T-helper 1 cell treated with Interleukin-12 subunit alpha and Interleukin-12 subunit beta and Interleukin-4 antibody, amounts not matched to agents 30 ng/mL and 1 ng/mL, for 36 hours (primary cell): Measurements from ENCODE around the gene TTC39B. TPM values are rescaled to one million over a fixed set of nuclear protein-coding genes. Genes with fewer than 3 reads are reported as not detected.
"Not testable (repeated sequence)": the region's sequence is repeated elsewhere in the genome, so short reads cannot be mapped to it uniquely, and the experiment has no call there.

Experiments
- intact Hi-C: fragments of 100-400 bp; cut with micrococcal nuclease; formaldehyde crosslinking; loops from one replicate; pipeline ENCODE4 v1.15.1; 2024
- total RNA-seq: library from RNA; stranded (reverse); gene quantifications from 2 replicates; pipeline ENCODE4 v1.2.3, GENCODE V29; 2022

TTC39B gene
- total RNA-seq, 1 donor from 2014 or later, result 32.1 TPM

DNA sequence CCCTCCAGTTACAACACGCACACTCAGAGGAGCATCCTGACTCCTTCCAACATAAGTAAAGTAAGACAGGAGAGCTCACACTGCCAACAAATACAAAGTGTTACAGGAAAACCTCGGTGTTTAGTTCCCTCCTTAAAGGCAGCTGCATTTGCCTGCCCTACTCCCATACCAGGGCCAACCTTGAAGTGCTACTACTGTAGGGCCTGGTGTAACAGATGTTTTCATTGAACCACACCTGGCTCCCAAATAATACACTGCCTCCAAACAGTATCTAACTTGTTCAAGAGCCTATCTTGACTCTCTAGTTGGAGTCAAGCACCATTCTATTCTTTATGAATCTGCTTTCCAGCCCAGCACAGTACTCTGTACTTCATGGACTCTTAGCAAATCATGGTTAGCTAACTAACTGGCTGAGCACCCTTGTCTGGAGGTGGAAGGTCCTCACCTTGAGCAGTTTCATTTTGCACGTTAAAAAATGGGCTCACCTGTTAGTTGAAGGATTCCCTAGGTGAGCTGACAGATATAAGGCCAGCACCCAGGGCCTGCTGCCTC is 34.6 kb downstream of the TTC39B start:
- intact Hi-C loops, result no loop called here

DNA sequence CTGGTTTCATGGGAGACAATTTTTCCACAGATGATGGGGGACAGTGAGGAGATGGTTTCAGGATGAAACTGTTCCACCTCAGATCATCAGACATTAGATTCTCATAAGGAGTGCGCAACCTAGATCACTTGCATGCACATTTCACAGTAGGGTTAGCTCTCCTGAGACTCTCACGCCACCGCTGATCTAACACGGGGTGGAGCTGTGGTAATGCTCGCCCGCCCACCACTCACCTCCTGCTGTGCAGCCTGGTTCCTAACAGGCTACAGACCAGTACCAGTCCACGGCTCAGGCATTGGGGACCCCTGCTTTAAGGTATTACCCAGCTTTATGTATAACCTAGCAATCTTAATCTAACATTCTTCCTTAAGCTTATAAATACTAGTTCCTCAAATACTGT is 35.6 kb downstream of the TTC39B start:
- intact Hi-C loops, result no loop called here

DNA sequence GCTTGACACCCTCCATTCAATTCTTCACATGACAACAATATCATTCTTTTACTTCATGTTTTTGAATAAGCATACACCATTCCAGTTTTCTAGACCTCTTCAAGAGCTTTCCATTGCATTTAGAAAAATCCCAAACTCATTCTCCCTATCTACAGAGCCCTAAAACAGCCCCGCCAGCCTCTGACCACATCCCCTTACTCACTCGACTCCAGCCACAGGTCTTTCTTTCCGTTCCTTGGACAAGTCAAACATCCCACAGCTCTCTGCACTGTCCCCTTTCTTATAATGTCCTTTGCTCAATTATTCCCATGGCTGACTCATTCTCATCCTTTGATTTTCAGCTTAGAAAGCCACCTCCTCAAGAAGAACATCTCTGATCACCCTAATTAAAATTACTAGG is 38.2 kb downstream of the TTC39B start:
- intact Hi-C loops, result no loop called here

DNA sequence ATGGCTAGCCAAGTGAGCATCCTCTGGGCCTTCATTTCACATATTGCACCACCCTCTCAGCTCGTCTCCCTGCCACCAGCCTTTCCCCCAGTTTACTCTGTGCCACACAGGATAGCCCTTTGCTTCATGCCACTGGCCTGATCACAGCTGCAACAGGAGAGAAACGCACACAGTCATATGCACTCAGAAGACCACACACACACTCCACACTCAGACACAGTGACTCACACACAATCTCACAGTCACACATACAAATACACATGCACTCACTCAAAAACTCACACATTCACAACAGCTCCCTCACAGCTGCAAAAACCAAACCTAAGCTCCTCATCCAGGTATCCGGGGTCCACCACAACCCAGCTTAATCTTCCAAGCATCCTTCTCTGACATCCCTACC is 38.7 kb downstream of the TTC39B start:
- intact Hi-C loops, result no loop called here

DNA sequence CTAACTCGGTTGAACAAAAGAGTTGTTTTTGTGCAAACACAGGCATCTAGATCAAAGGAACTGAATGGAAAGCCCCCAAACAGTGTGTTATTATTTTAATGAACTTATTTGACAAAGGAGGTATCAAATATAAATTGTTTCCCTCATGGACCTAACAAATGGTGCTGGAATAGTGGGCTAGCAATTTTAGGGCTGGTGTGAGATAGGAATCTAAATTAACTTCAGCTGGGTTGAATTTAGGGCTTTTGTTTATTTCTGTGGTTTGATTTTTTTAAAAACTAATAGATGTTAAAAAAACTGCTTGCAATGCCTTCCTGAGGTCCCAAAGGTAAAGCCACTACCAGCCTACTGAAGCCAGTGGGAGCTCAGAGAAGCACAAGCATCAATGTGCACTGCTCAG is 42.1 kb downstream of the TTC39B start:
- intact Hi-C loops, result no loop called here

DNA sequence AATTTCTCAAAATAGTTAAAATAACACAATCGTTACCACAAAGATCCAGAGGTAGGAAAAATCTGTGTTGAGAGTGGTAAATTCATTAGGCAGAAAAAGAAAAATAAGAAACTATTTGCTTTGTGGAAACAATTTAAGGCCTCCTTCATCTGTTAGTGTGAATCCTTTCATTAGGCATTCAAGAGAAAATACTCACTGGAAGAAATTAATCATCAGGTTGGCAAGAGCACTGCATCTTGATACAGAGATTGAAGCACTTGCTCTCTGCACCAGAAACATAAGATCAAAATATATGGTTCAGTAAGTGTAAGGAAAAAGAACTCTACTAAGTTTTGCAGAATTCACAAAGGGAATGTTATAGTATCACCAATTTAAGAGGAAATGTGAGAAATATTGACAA is 44.4 kb downstream of the TTC39B start:
- intact Hi-C loops, result no loop called here

DNA sequence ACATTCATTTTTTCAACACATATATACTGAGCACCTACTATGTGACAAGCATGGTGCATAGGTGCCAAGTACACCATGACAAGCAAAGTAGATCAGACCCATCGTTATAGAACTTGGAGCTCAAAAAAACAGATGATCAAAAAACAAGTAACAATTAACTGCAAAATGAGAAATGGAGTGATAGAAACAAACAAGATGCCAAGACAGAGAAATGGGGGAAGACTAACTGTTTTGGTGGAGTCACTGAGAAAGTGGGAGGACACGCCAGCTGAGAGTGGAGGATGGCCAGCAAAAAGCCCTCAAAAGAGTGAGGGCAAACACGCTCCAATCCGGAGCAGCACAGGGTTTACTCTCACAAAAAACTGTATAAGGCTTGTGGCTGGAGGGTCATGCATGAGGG is 50.6 kb downstream of the TTC39B start:
- intact Hi-C loops, result no loop called here

DNA sequence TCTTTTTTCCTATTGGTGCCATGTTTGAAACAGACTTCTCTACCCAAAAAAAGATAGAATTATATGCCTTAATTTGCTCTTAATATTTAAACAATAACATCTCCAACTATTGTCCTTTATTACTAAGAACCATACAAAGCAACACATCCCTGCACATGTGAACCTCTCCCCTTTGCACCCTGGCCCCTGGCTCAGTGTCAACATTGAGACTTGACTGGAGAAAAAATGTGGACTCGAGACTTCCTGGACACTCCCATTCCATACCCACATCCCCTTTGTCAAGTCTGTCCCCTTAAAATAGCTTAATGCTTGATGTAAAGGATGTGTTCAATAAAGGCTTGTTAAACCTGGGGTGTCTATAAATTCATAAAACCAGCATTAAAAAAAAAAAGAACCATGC is 53.2 kb downstream of the TTC39B start:
- intact Hi-C loops, result no loop called here

DNA sequence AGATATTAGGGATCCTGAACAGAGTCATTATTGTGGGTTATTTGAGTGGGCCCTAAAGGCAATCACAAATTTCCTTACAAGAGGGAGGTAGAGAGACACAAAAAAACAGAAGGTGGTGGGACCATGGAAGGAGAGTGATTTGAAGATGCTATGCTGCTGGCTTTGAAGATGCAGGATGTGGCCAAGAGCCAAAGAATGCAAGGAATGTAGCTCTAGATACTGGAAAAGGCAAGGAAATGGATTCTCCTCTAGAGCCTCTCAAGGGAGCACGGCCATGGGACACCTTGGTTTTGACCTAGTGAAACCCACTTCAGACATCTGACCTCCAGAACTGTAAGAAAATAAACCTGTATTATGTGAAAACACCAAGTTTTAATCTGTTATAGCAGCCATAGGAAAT is 53.8 kb downstream of the TTC39B start:
- intact Hi-C loops, result no loop called here

DNA sequence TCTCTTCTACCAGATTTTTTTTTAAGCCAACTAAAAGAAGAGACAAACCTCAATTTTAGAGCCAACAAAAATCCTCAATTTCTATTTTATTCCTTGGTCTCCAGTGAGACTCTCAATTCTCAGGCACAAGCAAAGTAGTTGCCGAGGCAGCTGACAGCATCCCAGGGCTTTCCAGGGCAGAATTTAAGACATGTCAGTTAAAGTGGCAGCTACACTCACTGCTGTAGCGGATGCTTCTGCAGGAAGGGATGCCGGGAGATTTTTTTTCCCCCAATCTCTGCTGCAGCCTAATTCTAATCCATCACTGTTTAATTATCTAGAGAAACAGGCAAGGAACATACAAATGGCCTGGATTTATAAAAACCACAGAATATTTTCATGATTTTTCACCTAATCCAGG is 57.0 kb downstream of the TTC39B start:
- intact Hi-C loops, result loop anchor here (2.0 kb wide), 1 partner anchor 13 kb away; no protein-coding TSS in a partner anchor

DNA sequence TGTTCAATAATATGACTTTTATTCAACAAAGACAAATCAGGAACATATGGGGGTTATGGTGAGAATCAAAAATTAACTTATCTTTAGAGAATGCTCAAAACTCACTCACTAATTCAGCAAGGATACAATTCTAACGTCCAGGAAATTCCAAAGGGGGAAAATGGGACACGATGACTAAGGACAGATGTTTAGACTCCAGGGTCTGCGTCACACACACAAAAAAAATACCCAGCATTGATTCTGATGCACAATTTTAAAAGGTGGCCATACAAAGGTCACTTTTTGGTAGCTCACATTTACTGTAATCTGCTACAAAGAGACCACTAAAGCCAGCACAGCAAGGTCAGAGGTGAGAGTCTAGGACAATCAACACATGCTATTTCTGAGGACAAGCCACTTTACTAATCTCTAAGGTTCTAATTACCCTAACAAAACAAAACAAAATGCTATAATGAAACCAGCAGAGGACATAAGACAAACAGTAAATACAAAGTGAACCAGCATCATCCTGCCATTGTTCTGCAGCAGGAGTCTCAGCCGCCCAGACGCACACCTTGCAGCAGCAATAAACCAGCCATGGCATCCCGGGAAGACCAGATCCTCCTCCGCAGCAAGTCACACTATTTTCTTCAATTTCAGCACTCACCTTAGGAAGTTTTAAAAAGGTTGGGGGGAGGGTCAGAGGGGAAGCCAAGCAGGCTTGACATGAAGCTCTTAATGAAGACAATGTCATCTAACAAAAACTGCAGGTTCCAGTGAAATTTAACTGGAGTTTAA is 57.8 kb downstream of the TTC39B start:
- intact Hi-C loops, result no loop called here

DNA sequence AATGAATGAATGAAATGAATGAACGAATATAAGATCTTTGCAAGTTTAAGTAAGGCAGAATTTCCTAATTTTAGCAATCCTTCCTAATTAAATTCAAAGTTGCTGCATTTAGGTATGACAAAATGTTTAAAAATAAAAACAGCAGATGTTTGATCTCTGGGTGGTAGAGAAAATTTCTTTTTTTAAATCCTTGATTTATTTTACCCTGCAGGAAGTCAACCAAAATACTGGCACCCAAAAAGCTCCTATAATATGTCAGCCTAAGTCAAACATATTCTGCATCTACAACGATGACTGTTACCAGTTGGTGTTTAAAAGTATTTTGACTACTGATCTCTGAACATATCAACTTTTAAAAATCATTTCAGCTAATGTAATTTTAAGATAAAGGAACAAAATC is 58.4 kb downstream of the TTC39B start:
- intact Hi-C loops, result no loop called here

DNA sequence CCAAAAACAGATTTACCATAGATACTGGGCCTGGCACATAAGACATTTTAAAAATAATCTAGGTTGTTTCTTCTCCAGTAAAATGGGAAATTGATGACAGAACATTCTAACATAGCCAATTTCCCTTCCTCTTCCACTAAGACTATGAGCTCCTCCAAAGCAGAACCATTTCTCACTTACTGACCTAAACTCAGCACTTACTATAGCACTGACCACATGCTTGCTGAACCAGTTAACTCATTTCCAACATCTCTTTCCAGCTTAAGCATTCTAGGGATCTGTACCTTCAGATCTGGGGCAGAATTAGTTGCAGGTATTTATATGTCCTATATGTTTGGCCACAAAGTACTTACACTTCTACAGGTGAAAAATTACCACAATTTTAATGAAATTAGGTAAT is 58.9 kb downstream of the TTC39B start:
- intact Hi-C loops, result no loop called here

DNA sequence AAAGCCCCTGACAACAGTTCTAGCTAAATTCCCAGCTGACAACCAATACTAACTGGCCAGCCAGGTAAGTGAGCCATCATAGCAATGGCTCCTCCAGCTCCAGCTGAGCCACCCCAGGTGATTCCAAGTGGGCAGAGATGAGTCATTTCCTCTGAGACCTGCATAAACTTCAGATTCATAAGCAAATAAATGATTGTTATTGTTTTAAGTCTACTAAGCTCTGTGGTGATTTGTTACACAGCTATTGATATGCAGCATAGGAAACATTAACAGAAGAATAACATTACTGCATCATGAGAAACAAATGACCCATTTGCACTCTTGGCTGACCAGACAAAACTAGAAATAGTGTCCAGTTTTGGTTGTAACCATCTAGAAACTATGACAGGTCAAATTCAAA is 60.3 kb downstream of the TTC39B start:
- intact Hi-C loops, result no loop called here

DNA sequence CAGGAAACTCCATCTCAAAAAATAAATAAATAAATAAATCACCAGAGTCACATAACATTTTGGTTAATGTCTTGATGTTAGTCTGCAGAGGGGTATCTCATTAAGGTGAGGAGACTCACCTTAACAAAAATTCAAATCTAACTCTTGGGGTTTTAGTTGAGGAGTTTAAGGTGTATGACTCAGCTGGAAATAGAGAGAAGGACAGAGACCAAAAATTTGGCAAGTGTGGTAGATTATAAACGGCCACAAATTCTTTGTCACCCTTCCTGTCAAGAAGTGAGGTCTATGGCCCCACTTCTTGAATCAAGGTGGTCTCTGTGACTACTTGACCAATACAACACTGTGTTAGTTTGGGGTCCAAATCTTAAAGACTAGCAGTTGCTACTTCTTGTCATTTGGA is 60.8 kb downstream of the TTC39B start:
- intact Hi-C loops, result no loop called here

DNA sequence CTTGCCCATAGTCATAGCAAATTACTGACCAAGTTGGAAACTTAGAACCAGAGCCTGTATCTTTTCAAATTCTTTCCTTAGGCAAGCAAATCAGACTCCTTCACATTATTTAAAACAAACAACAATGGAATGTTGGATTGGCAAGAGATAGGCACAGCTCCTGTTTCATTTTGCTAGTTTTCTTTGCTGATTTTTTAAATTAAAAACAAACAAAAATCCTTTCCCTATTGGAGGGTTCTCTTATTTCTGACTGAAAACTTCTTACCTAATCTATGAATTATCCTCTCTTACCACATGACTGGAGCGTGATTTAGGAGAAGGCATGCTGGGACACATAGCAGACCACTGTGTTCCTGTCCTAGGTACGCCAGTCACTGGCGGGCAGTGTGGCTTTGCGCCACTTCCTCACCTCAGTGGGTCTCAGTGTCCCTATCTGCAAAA is 63.0 kb downstream of the TTC39B start:
- intact Hi-C loops, result no loop called here

DNA sequence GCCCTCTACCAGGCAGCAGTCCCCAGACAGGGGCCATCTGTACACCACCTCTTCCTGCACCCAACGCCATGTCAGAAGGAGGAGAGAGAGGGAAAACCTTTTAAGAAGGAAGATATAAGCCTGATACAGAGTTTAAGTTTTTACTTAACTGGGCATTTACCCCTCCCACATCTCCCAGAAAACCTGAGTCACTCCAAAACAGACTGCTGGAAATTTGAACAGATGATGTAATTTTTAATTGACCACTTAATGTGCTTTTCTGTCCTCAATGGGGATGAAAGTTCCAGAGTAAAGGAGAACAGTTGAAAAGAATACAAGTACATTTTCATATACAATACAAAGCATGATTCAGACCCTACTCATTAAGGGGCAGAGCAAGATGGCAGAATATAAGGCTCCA is 63.9 kb downstream of the TTC39B start:
- intact Hi-C loops, result no loop called here

DNA sequence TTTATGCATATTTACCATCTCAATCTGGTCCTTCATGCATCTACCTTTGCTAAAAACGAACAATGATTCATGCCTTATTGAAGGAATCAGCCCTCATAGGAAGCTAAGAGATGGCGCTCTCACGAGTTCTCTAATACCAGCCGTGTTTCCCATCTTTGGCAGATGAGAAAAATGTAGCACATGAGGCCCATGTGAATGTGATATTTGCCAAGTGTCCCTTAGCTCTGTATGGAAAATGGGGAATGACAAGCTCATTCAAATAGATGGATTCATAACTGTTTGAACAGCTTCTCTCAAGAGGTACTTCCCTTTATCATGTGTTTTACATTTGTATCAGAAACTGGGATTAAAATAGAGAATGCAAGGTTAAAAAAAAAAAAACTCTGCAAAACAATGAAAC is 66.1 kb downstream of the TTC39B start:
- intact Hi-C loops, result no loop called here

DNA sequence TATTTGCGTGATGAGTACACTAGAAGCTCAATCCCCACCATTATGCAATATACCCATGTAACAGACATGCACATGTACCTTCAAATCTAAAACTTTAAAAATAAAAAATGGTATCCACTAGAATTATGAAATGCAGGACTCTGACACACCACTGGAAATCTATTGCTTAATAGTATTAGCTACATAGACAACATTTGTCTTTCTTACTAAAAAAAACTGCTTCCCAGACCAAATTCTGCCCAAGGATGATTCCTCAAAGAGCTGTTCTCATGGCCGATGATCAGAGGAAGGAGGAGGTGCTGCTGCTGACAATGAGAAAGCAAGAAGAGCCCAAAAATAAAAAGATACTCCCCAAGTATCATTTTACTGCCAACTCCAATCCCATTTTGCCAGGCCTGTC is 67.2 kb downstream of the TTC39B start:
- intact Hi-C loops, result no loop called here

DNA sequence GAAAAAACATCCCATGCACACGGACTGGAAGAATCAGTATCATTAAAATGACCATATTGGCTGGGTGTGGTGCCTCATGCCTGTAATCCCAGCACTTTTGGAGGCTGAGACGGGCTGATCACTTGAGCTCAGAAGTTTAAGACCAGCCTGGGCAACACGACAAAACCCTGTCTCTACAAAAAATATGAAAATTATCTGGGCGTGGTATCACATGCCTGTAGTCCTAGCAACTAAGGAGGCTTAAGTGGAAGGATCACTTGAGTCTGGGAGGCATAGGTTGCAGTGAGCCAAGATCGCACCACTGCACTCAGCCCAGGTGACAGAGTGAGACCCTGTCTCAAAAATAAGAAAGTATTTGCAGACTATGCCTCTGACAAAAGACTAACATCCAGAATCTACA is 68.4 kb downstream of the TTC39B start:
- intact Hi-C loops, result no loop called here

DNA sequence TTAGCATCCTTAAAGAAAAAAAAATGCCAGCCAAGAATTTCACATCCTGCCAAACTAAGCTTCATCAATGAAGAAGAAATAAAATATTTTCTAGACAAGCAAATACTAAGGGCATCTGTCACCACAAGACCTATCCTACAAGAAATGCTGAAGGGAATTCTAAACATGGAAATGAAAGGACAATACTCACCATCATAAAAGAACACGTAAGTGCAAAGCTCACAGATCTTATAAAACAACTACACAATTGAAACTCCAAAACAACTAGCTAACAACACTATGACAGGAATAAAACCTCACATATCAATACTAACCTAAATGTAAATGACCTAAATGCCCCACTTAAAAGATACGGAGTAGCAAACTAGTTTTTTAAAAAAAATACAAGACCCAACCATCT is 71.4 kb downstream of the TTC39B start:
- intact Hi-C loops, result loop anchor here (2.0 kb wide), 1 partner anchor 15 kb away; no protein-coding TSS in a partner anchor

DNA sequence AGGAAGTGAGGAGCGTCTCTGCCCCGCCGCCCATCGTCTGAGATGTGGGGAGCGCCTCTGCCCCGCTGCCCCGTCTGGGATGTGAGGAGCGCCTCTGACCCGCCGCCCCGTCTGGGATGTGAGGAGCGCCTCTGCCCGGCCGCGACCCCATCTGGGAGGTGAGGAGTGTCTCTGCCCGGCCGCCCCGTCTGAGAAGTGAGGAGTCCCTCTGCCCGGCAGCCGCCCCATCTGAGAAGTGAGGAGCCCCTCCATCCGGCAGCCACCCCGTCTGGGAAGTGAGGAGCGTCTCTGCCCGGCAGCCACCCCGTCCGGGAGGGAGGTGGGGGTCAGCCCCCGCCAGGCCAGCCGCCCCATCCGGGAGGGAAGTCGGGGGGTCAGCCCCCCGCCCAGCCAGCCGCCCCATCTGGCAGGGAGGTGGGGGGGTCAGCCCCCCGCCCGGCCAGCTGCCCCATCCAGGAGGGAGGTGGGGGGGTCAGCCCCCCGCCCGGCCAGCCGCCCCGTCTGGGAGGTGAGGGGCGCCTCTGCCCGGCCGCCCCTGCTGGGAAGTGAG is 73.0 kb downstream of the TTC39B start:
- intact Hi-C loops, result not testable (repeated sequence)
